ENCODE measurements around the gene PAX5. TPM values are rescaled to one million over a fixed set of nuclear protein-coding genes. Genes with fewer than 3 reads are reported as not detected.

Gene PAX5
- polyA plus RNA-seq, 3 donors, result 0.03 to 0.15 TPM; not detected in 1

DNA sequence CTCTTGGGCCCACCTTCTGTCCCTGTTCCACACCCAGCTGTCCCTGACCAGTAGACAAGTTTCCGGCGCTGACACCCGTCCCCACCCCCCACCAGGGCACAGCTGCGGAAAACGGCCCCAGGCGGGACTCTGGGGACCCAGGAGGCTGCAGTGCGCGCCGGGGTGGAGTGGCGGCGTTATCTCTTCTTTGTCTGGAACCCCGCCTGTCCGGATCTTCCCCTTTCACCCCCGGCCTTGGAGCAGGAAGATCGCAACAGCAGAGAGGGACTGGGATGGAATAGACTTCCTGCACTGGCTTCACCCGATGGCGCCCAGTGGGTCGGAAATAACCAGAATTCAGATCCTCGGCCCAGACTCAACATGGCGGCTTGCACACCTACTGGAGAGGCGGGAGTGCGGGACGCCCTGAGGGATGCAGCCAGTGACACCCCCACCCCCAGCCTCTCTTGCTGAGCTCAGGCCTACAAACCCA, 4.7 kb downstream of the PAX5 start:
- H3K9me3 Mint-ChIP-seq, result peaks cover 8 to 56% (median 43%) of the 10 kb centered on the region in 7 donors
- peak overlapping the region; percentile 20 to 84 for H3K4me3 Mint-ChIP-seq
- intact Hi-C loops (cut with micrococcal nuclease), result no loop called here
- DNase-seq, result no peak
- Histone ChIP-seq H3K9me3 (replicated peaks in 1 of 2; ENCODE audit: control insufficient read depth in 1 of 2, insufficient read depth in 1 of 2, low read length in 2 of 2) (peaks cover 24 to 65% of the 10 kb centered on the region in 2 donors), H3K79me2 (ENCODE audit: insufficient read depth, low read length) (no peaks in the 10 kb centered on the region), H3K27ac (ENCODE audit: low read depth in 1 of 2, low read length in 2 of 2) (no peak overlapping the region), H4K20me1 (ENCODE audit: insufficient read depth, low read length) (no peaks in the 10 kb centered on the region), H3K4me1 (ENCODE audit: control insufficient read depth in 1 of 2, insufficient read depth in 2 of 2, low read length in 2 of 2) (peaks cover 34 to 37% of the 10 kb centered on the region in 2 donors), H3K4me3 (replicated peaks in 1 of 3; ENCODE audit: low read depth in 2 of 3, low read length in 3 of 3) (no peak overlapping the region), H2AFZ (ENCODE audit: insufficient read depth, low read depth, low read length, poor library complexity, severe bottlenecking) (no peak overlapping the region), H3K9ac (ENCODE audit: insufficient read depth, low read length, poor library complexity, severe bottlenecking) (no peak overlapping the region), H3K36me3 (replicated peaks in 1 of 2; ENCODE audit: control insufficient read depth in 1 of 2, insufficient read depth in 2 of 2, low read length in 2 of 2) (no peaks in the 10 kb centered on the region), H3K27me3 (ENCODE audit: control insufficient read depth in 2 of 2, insufficient read depth in 2 of 2, low read length in 2 of 2) (peaks cover 94 to 99% of the 10 kb centered on the region in 2 donors), H3K4me2 (replicated peaks; ENCODE audit: extremely low read depth, low read length, poor library complexity, severe bottlenecking) (no peak overlapping the region)
- TF ChIP-seq, protein P1, sequence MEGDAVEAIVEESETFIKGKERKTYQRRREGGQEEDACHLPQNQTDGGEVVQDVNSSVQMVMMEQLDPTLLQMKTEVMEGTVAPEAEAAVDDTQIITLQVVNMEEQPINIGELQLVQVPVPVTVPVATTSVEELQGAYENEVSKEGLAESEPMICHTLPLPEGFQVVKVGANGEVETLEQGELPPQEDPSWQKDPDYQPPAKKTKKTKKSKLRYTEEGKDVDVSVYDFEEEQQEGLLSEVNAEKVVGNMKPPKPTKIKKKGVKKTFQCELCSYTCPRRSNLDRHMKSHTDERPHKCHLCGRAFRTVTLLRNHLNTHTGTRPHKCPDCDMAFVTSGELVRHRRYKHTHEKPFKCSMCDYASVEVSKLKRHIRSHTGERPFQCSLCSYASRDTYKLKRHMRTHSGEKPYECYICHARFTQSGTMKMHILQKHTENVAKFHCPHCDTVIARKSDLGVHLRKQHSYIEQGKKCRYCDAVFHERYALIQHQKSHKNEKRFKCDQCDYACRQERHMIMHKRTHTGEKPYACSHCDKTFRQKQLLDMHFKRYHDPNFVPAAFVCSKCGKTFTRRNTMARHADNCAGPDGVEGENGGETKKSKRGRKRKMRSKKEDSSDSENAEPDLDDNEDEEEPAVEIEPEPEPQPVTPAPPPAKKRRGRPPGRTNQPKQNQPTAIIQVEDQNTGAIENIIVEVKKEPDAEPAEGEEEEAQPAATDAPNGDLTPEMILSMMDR (IDR thresholded peaks at IDR 0.05), result no peak
- peaks cover 5 to 6% of the 10 kb centered on the region in 2 donors for H3K36me3 Mint-ChIP-seq
- peaks cover 97 to 100% (median 98%) of the 10 kb centered on the region in 3 donors for H3K27me3 Mint-ChIP-seq (ENCODE audit: low read depth in 3 of 3)
- peaks cover 48% of the 10 kb centered on the region for H3K4me1 Mint-ChIP-seq
- WGBS (ENCODE audit: insufficient coverage), result 3% methylated on average over 18 of the region's 23 CpGs
- H3K27ac Mint-ChIP-seq, result no peak overlapping the region

DNA sequence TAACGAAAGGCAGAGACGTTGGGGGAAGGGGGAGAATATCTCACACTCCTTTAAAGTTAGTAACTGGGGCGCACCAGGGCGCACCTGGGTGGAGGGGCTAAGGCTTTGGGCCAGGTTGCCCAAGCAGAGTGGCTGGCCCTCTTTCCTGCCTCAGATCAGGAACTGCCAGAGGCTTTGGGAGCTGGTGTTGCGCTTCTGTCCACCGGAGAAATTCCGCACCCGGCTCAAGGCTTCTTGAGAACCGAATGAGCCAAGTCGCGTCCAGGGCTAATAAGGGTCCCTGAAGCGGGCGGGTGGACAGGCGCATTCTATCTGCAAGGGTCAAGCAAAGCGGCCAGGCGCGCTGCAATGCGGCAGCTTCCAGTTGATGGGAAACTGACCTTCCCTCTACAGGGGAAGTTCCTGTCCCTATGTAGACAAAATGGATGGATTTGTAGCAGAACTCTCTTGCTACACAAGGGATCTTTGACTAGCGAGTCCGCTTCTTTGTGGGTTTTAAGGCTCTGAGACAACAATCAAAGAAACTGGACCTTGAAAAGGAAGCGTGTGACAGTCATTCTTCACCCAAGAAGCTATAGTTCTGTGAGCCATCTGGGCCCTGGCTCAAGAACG, 5.5 kb downstream of the PAX5 start:
- H3K27me3 Mint-ChIP-seq (ENCODE audit: low read depth in 3 of 3), result peaks cover 97 to 100% (median 98%) of the 10 kb centered on the region in 3 donors
- no peak overlapping the region for H3K9ac ChIP-seq (ENCODE audit: insufficient read depth, low read length, poor library complexity, severe bottlenecking)
- H4K20me1 ChIP-seq (ENCODE audit: insufficient read depth, low read length), result no peaks in the 10 kb centered on the region
- H3K4me1 ChIP-seq (ENCODE audit: control insufficient read depth in 1 of 2, insufficient read depth in 2 of 2, low read length in 2 of 2), result peaks cover 29% of the 10 kb centered on the region in 2 donors
- WGBS (ENCODE audit: insufficient coverage), result 26% methylated on average over 9 of the region's 22 CpGs
- no peak overlapping the region for H3K27ac Mint-ChIP-seq
- H3K4me1 Mint-ChIP-seq, result peaks cover 42% of the 10 kb centered on the region
- no peak overlapping the region for H2AFZ ChIP-seq (ENCODE audit: insufficient read depth, low read depth, low read length, poor library complexity, severe bottlenecking)
- TF ChIP-seq, protein P1 (IDR thresholded peaks at IDR 0.05), result no peak
- no peak overlapping the region for H3K4me2 ChIP-seq (replicated peaks; ENCODE audit: extremely low read depth, low read length, poor library complexity, severe bottlenecking)
- intact Hi-C loops (cut with micrococcal nuclease), result no loop called here
- H3K27me3 ChIP-seq (ENCODE audit: control insufficient read depth in 2 of 2, insufficient read depth in 2 of 2, low read length in 2 of 2), result peaks cover 94 to 99% of the 10 kb centered on the region in 2 donors
- H3K9me3 Mint-ChIP-seq, result peaks cover 8 to 54% (median 38%) of the 10 kb centered on the region in 7 donors
- peaks cover 24 to 67% of the 10 kb centered on the region in 2 donors for H3K9me3 ChIP-seq (replicated peaks in 1 of 2; ENCODE audit: control insufficient read depth in 1 of 2, insufficient read depth in 1 of 2, low read length in 2 of 2)
- H3K4me3 ChIP-seq (replicated peaks in 1 of 3; ENCODE audit: low read depth in 2 of 3, low read length in 3 of 3), result no peak overlapping the region
- no peaks in the 10 kb centered on the region for H3K79me2 ChIP-seq (ENCODE audit: insufficient read depth, low read length)
- H3K4me3 Mint-ChIP-seq, result peak overlapping the region in 1 of 2 donors; percentile 84
- peaks cover 5 to 6% of the 10 kb centered on the region in 2 donors for H3K36me3 Mint-ChIP-seq
- H3K36me3 ChIP-seq (replicated peaks in 1 of 2; ENCODE audit: control insufficient read depth in 1 of 2, insufficient read depth in 2 of 2, low read length in 2 of 2), result no peaks in the 10 kb centered on the region
- no peak for DNase-seq
- H3K27ac ChIP-seq (ENCODE audit: low read depth in 1 of 2, low read length in 2 of 2), result no peak overlapping the region
